ENCODE data around the gene MICB.
"Not testable (repeated sequence)": the region's sequence is repeated elsewhere in the genome, so short reads cannot be mapped to it uniquely, and the experiment has no call there.

The MICB gene

DNA sequence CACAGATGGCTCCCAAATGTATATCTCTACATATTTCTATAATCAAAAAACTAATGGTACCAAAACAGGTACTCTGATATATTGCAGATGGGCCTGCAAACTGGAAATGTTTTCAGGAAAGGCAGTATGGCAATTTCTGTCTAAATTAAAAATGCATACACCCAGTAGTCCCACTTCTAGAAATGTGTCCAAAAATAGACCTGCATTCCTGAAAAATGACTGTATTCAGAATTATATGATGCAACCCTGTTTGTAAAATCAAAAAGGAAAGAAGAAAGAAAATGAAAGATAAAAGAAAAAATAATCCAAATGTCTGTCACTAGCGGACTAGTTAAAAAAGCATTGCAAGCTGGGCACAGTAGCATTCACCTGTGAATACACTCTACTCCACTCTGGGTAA lies 12.9 kb upstream of the MICB start:
- Histone ChIP-seq H3K4me2 (ENCODE audit: low read depth, low read length) (no peak overlapping the region), H3K79me2 (ENCODE audit: low read length) (no peaks in the 10 kb centered on the region), H3K9me3 (replicated peaks; ENCODE audit: insufficient read depth, low read length) (no peaks in the 10 kb centered on the region), H3K36me3 (replicated peaks; ENCODE audit: insufficient read depth, low read length) (no peaks in the 10 kb centered on the region), H3F3A (ENCODE audit: insufficient read depth, low read length) (no peaks in the 10 kb centered on the region), H3K9ac (ENCODE audit: low read length) (no peak overlapping the region), H3K9me2 (replicated peaks; ENCODE audit: insufficient read depth, low read length) (no peaks in the 10 kb centered on the region), H3K27ac (ENCODE audit: low read length) (no peak overlapping the region), H3K4me3 (ENCODE audit: low read length) (no peak overlapping the region), H3K27me3 (replicated peaks; ENCODE audit: insufficient read depth, low read length) (no peaks in the 10 kb centered on the region), H2AFZ (ENCODE audit: low read length) (no peak overlapping the region), H3K4me1 (ENCODE audit: low read length) (no peaks in the 10 kb centered on the region), H4K20me1 (ENCODE audit: insufficient read depth, low read length) (no peaks in the 10 kb centered on the region)
- TF ChIP-seq EZH2phosphoT487 (IDR thresholded peaks at IDR 0.05; ENCODE audit: low read length) (no peak), EZH2 (optimal IDR thresholded peaks at IDR 0.05; ENCODE audit: low read depth, low read length) (no peak)
- TF ChIP-seq, protein P1, sequence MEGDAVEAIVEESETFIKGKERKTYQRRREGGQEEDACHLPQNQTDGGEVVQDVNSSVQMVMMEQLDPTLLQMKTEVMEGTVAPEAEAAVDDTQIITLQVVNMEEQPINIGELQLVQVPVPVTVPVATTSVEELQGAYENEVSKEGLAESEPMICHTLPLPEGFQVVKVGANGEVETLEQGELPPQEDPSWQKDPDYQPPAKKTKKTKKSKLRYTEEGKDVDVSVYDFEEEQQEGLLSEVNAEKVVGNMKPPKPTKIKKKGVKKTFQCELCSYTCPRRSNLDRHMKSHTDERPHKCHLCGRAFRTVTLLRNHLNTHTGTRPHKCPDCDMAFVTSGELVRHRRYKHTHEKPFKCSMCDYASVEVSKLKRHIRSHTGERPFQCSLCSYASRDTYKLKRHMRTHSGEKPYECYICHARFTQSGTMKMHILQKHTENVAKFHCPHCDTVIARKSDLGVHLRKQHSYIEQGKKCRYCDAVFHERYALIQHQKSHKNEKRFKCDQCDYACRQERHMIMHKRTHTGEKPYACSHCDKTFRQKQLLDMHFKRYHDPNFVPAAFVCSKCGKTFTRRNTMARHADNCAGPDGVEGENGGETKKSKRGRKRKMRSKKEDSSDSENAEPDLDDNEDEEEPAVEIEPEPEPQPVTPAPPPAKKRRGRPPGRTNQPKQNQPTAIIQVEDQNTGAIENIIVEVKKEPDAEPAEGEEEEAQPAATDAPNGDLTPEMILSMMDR (IDR thresholded peaks at IDR 0.05; ENCODE audit: low read length) = no peak
- no peak for DNase-seq

DNA sequence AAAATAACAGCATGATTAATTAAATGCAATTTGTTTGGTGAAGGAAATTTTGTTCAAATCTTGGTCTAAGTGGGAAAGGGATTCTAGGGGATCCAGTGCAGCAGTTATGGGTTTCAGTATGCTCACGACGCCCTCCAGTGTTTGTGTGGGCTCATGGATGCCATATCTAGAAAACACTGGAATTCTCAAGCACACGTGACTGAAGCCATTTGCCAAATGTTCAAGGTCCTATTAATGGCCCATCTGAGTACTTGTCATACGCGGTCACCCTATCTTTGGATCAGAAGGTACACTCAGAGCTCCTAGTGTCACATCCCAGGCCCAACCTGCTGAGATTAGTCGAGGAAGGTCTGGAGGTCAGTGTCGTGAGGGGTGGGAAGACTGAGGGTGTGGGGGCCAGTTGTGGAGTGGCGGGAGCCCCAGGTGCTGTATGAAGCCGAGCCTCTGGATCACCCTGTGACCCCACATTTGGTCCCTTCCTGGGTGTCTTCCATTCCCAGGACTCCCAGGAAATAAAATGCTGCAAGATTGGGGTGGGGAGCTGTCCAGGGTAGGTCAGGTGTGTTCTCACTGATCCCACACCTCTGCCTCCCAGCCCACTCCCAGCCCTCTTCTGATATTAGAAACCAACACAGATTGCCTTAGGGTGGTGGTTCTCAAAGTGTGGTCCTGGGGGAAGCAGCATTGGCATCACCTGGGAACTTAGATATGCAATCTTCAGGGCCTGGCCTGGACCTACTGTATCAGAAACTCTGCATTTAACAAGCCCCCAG lies 11.7 kb upstream of the MICB start:
- not testable (repeated sequence) for H3K4me3 ChIP-seq (ENCODE audit: low read length); H3K4me2 ChIP-seq (ENCODE audit: low read depth, low read length); H3K27ac ChIP-seq (ENCODE audit: low read length); H3K9me2 ChIP-seq (replicated peaks; ENCODE audit: insufficient read depth, low read length); H3K9me3 ChIP-seq (replicated peaks; ENCODE audit: insufficient read depth, low read length); H3K36me3 ChIP-seq (replicated peaks; ENCODE audit: insufficient read depth, low read length); H2AFZ ChIP-seq (ENCODE audit: low read length); H4K20me1 ChIP-seq (ENCODE audit: insufficient read depth, low read length); DNase-seq; H3K27me3 ChIP-seq (replicated peaks; ENCODE audit: insufficient read depth, low read length); H3K9ac ChIP-seq (ENCODE audit: low read length); H3K79me2 ChIP-seq (ENCODE audit: low read length); H3K4me1 ChIP-seq (ENCODE audit: low read length); H3F3A ChIP-seq (ENCODE audit: insufficient read depth, low read length)

DNA sequence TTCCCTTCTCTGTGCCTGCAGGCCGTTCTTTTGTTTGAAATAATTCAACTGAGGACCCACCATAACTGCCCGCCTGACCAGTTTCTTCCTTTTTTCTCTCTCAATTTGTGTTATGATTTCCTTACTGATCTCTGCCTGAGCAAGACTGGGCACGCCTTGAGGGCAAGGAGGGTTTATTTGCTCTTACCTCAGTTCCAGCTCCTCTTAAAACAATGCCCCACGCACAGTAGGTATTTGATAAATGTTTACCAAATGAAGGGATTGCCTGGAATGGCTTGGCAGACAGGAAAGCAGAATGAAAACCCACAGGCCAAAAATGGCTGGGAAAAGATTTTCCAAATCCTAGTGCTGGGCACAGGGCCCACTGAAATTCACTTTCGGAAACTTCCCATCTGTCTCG lies 10.3 kb upstream of the MICB start:
- not testable (repeated sequence) for H3K27me3 ChIP-seq (replicated peaks; ENCODE audit: insufficient read depth, low read length); H3K4me3 ChIP-seq (ENCODE audit: low read length); H3F3A ChIP-seq (ENCODE audit: insufficient read depth, low read length); H3K4me1 ChIP-seq (ENCODE audit: low read length); H4K20me1 ChIP-seq (ENCODE audit: insufficient read depth, low read length); H3K79me2 ChIP-seq (ENCODE audit: low read length); H3K27ac ChIP-seq (ENCODE audit: low read length); H3K36me3 ChIP-seq (replicated peaks; ENCODE audit: insufficient read depth, low read length); H3K9ac ChIP-seq (ENCODE audit: low read length); H3K4me2 ChIP-seq (ENCODE audit: low read depth, low read length); H2AFZ ChIP-seq (ENCODE audit: low read length); H3K9me2 ChIP-seq (replicated peaks; ENCODE audit: insufficient read depth, low read length); DNase-seq; H3K9me3 ChIP-seq (replicated peaks; ENCODE audit: insufficient read depth, low read length)

DNA sequence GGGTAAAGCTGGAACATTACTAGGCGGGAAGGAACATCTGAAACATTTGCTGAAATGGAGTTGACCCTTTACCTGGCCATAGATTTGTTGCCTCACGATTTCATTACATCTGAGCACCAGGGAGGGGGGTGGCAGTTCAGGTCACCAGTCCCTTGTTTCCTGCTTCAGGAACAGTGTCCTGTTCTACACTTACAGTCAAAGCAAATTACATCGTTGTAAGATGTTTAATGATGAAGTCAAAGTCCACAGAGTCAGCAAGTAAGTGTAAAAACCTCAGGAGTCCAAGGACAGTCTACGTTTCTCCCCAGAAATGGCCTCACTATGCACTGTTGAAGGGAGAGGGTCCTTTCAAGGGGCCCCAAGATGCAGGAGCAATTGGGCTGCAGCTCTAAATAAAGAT lies 8.9 kb upstream of the MICB start:
- H3K9me2 ChIP-seq (replicated peaks; ENCODE audit: insufficient read depth, low read length) = no peaks in the 10 kb centered on the region
- no peak for TF ChIP-seq EZH2 (optimal IDR thresholded peaks at IDR 0.05; ENCODE audit: low read depth, low read length)
- TF ChIP-seq EZH2phosphoT487 (IDR thresholded peaks at IDR 0.05; ENCODE audit: low read length) = no peak
- TF ChIP-seq, protein P1 (IDR thresholded peaks at IDR 0.05; ENCODE audit: low read length) = no peak
- H3K4me3 ChIP-seq (ENCODE audit: low read length) = no peak overlapping the region
- H4K20me1 ChIP-seq (ENCODE audit: insufficient read depth, low read length) = no peaks in the 10 kb centered on the region
- DNase-seq = no peak
- H3F3A ChIP-seq (ENCODE audit: insufficient read depth, low read length) = peaks cover 5% of the 10 kb centered on the region; the same call in 1 of the 2 replicates
- no peak overlapping the region for H3K4me2 ChIP-seq (ENCODE audit: low read depth, low read length)
- no peak overlapping the region for H2AFZ ChIP-seq (ENCODE audit: low read length)
- H3K4me1 ChIP-seq (ENCODE audit: low read length) = peaks cover 5% of the 10 kb centered on the region; the same call in 1 of the 2 replicates
- H3K36me3 ChIP-seq (replicated peaks; ENCODE audit: insufficient read depth, low read length) = no peaks in the 10 kb centered on the region
- H3K9me3 ChIP-seq (replicated peaks; ENCODE audit: insufficient read depth, low read length) = no peaks in the 10 kb centered on the region
- H3K27ac ChIP-seq (ENCODE audit: low read length) = no peak overlapping the region
- no peak overlapping the region for H3K9ac ChIP-seq (ENCODE audit: low read length)
- H3K27me3 ChIP-seq (replicated peaks; ENCODE audit: insufficient read depth, low read length) = no peaks in the 10 kb centered on the region
- H3K79me2 ChIP-seq (ENCODE audit: low read length) = peaks cover 18% of the 10 kb centered on the region

Data from MM.1S (cell line).